ENCODE measurements around the gene DIAPH2. TPM values are rescaled to one million over a fixed set of nuclear protein-coding genes. Genes with fewer than 3 reads are reported as not detected.

The DIAPH2 gene
- total RNA-seq, 4 donors from 2014 or later: 41.8 to 64.5 (median 54.5) TPM

DNA sequence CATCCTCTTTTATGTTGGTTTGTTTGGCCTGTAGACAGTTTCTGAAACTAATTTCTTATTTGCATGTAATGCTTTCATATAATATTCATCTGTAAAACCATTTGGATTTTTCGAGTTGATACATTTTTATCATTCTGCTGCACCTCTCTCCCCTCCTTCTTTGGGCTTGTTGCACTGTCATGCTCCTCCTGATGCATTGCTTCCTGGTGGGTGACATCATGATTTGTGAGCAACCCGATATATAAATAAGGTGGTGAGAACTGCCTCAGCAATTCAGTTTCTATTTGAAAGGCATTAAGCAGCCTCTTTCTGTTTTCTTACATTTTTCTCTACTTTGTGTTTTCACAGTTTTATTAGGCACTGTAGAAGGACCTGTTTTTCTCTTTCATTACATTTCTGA lies 714.8 kb downstream of the DIAPH2 start:
- H3K9me3 ChIP-seq: no peaks in the 10 kb centered on the region
- intact Hi-C loops (cut with DNase I): no loop called here

DNA sequence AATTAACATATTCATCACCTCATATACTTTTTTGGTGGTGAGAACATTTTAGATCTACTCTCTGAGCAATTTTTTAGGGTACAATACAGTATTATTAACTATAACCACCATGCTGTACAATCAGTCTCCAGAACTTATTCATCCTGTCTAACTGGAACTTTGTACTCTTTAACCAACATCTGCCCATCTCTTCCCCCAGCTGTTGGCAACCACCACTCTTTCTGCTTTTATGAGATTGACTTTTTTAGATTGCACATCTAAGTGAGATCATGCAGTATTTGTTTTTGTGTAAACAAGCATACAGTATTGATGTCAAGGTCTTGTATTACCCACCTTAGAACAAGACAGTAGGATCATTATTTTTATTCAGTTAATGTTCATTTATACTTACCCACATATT lies 715.9 kb downstream of the DIAPH2 start:
- Histone ChIP-seq H3K27ac (replicated peaks in 1 of 4) (no peak overlapping the region), H3K9me3 (no peaks in the 10 kb centered on the region), H3K27me3 (no peaks in the 10 kb centered on the region), H3K4me3 (no peak overlapping the region), H3K36me3 (no peaks in the 10 kb centered on the region), H3K4me1 (no peaks in the 10 kb centered on the region)
- no peak for TF ChIP-seq EP300 (IDR thresholded peaks at IDR 0.05)
- TF ChIP-seq, protein P1, sequence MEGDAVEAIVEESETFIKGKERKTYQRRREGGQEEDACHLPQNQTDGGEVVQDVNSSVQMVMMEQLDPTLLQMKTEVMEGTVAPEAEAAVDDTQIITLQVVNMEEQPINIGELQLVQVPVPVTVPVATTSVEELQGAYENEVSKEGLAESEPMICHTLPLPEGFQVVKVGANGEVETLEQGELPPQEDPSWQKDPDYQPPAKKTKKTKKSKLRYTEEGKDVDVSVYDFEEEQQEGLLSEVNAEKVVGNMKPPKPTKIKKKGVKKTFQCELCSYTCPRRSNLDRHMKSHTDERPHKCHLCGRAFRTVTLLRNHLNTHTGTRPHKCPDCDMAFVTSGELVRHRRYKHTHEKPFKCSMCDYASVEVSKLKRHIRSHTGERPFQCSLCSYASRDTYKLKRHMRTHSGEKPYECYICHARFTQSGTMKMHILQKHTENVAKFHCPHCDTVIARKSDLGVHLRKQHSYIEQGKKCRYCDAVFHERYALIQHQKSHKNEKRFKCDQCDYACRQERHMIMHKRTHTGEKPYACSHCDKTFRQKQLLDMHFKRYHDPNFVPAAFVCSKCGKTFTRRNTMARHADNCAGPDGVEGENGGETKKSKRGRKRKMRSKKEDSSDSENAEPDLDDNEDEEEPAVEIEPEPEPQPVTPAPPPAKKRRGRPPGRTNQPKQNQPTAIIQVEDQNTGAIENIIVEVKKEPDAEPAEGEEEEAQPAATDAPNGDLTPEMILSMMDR (IDR thresholded peaks at IDR 0.05): no peak
- TF ChIP-seq POLR2A (IDR thresholded peaks at IDR 0.05; ENCODE audit: low read depth): no peak
- no peak for TF ChIP-seq POLR2AphosphoS5 (IDR thresholded peaks at IDR 0.05)
- intact Hi-C loops (cut with DNase I): no loop called here
- DNase-seq (ENCODE audit: extremely low spot score): no peak

More for the DNA sequence above, 714.8 kb downstream of the DIAPH2 start:
- no peaks in the 10 kb centered on the region for H3K27me3 ChIP-seq
- H3K27ac ChIP-seq (replicated peaks in 1 of 4): no peak overlapping the region
- no peaks in the 10 kb centered on the region for H3K36me3 ChIP-seq
- no peak for TF ChIP-seq EP300 (IDR thresholded peaks at IDR 0.05)
- H3K4me1 ChIP-seq: no peaks in the 10 kb centered on the region
- 38% methylated on average over 2 of the region's 2 CpGs for WGBS
- no peak overlapping the region for H3K4me3 ChIP-seq
- DNase-seq (ENCODE audit: extremely low spot score): no peak

DNA sequence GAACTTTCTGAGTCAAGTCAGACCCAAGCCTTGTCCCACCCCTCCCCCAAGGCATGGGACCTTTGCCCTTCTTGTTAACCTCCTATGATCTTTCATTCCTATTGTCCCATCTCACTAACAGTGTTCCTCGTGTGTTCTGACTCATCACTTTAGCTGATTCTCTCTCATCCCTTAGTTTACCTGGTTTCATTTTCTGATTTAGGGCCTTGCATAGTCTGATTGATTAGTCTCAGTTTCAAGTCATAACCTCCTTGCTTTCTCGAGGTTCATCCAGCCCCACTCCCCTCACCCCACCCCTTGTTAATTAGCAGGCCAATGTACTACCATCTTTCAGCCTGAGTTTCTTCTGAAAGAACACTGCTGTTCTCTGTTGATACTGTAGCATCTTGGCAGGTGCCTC lies 716.5 kb downstream of the DIAPH2 start:
- no peaks in the 10 kb centered on the region for H3K9me3 ChIP-seq
- no peak overlapping the region for H3K4me3 ChIP-seq
- DNase-seq (ENCODE audit: extremely low spot score): no peak
- H3K27ac ChIP-seq (replicated peaks in 1 of 4): no peak overlapping the region
- WGBS: 61% methylated on average over 2 of the region's 2 CpGs
- TF ChIP-seq POLR2AphosphoS5 (IDR thresholded peaks at IDR 0.05): no peak
- no peak for TF ChIP-seq EP300 (IDR thresholded peaks at IDR 0.05)
- no peak for TF ChIP-seq POLR2A (IDR thresholded peaks at IDR 0.05; ENCODE audit: low read depth)
- TF ChIP-seq, protein P1 (IDR thresholded peaks at IDR 0.05): no peak
- H3K4me1 ChIP-seq: no peaks in the 10 kb centered on the region
- intact Hi-C loops (cut with DNase I): no loop called here
- H3K27me3 ChIP-seq: no peaks in the 10 kb centered on the region
- H3K36me3 ChIP-seq: no peaks in the 10 kb centered on the region

DNA sequence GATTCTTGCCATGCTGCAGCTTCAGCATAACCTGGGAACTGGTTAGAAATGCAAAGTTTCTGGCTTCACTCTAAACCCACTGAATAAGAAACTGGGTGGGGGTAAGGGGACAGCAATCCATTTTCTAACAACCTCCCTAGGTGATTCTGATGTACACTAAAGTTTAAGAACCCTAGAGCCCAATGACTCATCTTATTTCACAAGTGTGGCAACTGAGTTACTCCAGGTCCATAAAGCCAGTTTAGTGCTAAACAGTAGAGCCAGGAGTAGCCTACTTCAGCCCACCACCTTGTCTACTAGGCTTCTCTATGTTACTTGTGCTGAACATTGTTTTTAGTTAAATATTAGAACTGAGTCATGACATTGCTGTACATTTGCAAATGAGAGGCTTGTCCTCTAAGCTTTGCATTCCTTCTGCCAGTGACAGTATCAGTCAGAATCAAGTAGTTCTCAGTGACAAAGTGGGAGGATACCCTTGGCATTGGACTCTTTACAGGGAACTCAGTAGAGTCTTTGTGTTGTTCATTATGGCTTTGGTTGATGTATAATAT lies 717.0 kb downstream of the DIAPH2 start:
- TF ChIP-seq POLR2AphosphoS5 (IDR thresholded peaks at IDR 0.05) (no peak), EP300 (IDR thresholded peaks at IDR 0.05) (no peak), POLR2A (IDR thresholded peaks at IDR 0.05; ENCODE audit: low read depth) (no peak)
- TF ChIP-seq, protein P1 (IDR thresholded peaks at IDR 0.05): no peak
- intact Hi-C loops (cut with DNase I): no loop called here
- Histone ChIP-seq H3K4me3 (no peak overlapping the region), H3K4me1 (no peaks in the 10 kb centered on the region), H3K27ac (replicated peaks in 1 of 4) (no peak overlapping the region), H3K27me3 (no peaks in the 10 kb centered on the region), H3K36me3 (no peaks in the 10 kb centered on the region), H3K9me3 (no peaks in the 10 kb centered on the region)
- no peak for DNase-seq (ENCODE audit: extremely low spot score)

DNA sequence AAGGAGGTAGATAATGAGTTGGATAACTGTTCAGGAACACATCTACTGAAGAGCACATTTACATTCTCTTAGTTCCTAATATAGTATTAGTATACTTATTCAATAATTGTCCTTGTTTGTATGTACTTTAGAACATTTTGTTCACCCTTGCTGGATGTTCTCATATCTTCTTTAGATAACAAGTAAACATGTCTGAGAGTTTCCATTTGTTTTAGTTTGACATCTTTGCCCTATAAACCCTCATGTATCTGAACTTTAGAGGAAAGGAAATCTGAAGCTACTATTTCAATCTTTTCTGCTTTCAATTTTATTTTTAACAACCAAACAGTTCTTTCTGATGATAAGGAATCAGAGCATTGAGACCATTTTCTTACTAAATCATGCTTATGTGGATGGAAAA lies 717.7 kb downstream of the DIAPH2 start:
- Histone ChIP-seq H3K9me3 (no peaks in the 10 kb centered on the region), H3K36me3 (no peaks in the 10 kb centered on the region), H3K27ac (replicated peaks in 1 of 4) (no peak overlapping the region), H3K4me1 (no peaks in the 10 kb centered on the region), H3K4me3 (no peak overlapping the region), H3K27me3 (no peaks in the 10 kb centered on the region)
- no peak for TF ChIP-seq EP300 (IDR thresholded peaks at IDR 0.05)
- TF ChIP-seq, protein P1 (IDR thresholded peaks at IDR 0.05): no peak
- TF ChIP-seq POLR2AphosphoS5 (IDR thresholded peaks at IDR 0.05): no peak
- TF ChIP-seq POLR2A (IDR thresholded peaks at IDR 0.05; ENCODE audit: low read depth): no peak
- intact Hi-C loops (cut with DNase I): no loop called here
- DNase-seq (ENCODE audit: extremely low spot score): no peak

Measured in esophagus muscularis mucosa (tissue), 4 donors.